ENCODE results near the gene PANK2.

PANK2 gene

DNA sequence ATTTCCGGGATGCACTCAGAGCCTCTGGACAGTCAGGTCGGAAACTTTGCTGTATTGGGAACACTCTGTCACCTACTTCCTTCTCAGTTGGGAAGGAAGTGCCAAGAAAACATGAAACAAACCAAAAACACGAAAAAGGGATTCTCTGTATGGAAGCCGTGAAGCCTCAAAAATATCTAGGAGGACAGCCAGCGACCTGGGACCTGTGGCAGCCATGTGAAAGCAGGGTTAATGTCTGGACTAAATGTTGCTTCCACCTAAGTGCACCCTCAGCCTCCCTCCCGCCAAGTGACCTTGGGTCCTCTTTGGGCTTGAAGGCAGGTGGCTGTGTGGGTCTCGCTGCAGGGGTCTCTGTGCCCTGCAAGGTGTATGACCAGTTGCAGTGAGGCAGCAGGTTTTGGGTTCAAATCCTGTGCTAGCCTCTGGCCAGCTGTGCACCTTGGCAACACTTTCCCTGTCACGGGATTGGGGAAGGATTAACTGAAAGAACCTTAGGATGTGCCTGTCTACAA, 41.7 kb upstream of the PANK2 start:
- TF ChIP-seq, protein P1, sequence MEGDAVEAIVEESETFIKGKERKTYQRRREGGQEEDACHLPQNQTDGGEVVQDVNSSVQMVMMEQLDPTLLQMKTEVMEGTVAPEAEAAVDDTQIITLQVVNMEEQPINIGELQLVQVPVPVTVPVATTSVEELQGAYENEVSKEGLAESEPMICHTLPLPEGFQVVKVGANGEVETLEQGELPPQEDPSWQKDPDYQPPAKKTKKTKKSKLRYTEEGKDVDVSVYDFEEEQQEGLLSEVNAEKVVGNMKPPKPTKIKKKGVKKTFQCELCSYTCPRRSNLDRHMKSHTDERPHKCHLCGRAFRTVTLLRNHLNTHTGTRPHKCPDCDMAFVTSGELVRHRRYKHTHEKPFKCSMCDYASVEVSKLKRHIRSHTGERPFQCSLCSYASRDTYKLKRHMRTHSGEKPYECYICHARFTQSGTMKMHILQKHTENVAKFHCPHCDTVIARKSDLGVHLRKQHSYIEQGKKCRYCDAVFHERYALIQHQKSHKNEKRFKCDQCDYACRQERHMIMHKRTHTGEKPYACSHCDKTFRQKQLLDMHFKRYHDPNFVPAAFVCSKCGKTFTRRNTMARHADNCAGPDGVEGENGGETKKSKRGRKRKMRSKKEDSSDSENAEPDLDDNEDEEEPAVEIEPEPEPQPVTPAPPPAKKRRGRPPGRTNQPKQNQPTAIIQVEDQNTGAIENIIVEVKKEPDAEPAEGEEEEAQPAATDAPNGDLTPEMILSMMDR (IDR thresholded peaks at IDR 0.05; ENCODE audit: low read depth, low read length): no peak
- H3K4me3 ChIP-seq (ENCODE audit: low read depth, low read length): peak overlapping the region; percentile 89

DNA sequence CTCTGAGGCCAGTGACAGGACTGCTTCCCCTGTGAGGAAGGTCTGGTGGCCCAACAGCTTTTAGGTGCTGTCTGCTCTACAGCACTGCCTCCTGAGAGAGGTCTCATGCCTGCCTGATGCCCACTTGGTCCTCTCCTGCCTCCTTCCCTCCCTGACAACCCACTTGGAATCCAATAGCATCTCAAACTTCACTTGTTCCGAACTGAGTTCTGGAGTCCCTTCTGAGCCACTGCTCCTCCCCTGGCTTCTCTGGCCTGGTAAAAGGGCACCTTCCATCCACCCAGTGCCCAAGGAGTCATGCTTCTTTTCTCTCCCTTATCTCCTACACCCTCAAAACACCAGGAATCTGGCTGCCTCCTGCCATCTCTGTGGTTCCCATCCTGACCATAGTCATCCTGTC, 40.6 kb upstream of the PANK2 start:
- TF ChIP-seq, protein P1 (IDR thresholded peaks at IDR 0.05; ENCODE audit: low read depth, low read length): no peak
- H3K4me3 ChIP-seq (ENCODE audit: low read depth, low read length): no peak overlapping the region

GRCh38 chr20:3854462-3854871, 34.7 kb upstream of the PANK2 start:
- TF ChIP-seq, protein P1 (IDR thresholded peaks at IDR 0.05; ENCODE audit: low read depth, low read length): no peak
- H3K4me3 ChIP-seq (ENCODE audit: low read depth, low read length): no peak overlapping the region

DNA sequence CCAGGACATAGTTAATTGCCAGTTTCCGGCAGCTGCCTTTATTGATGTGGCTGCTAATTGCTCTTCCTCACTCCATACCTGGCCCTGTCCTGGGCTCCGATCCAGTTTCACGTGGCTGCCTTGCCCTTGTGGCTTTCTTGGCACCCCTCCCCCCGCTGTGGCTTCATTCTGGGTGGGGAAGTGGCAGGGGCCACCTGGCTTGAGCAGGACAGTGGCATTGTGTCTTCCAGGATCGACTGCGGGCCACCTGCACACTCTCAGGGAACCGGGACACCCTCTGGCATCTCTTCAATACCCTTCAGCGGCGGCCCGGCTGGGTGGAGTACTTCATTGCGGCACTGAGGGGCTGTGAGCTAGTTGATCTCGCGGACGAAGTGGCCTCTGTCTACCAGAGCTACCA, 31.8 kb upstream of the PANK2 start:
- TF ChIP-seq, protein P1 (IDR thresholded peaks at IDR 0.05; ENCODE audit: low read depth, low read length): no peak
- H3K4me3 ChIP-seq (ENCODE audit: low read depth, low read length): no peak overlapping the region

DNA sequence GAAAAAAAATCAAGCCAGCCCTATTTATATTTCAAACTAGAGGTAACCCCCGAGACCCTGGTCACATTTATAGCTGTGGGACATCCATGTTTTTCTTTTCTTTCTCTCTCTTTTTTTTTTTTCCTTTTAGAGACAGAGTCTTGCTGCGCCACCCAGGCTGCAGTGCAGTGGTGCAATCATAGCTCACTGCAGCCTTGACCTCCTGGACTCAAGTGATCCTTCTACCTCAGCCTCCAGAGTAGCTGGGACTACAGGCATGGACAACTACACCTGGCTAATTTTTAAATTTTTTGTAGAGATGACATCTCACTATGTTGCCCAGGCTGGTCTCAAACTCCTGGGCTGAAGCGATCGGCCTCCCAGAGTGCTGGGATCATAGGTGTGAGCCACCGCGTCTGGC, 30.5 kb upstream of the PANK2 start:
- TF ChIP-seq, protein P1 (IDR thresholded peaks at IDR 0.05; ENCODE audit: low read depth, low read length): no peak
- H3K4me3 ChIP-seq (ENCODE audit: low read depth, low read length): no peak overlapping the region

GRCh38 chr20:3861191-3861590, 28.0 kb upstream of the PANK2 start:
- TF ChIP-seq, protein P1 (IDR thresholded peaks at IDR 0.05; ENCODE audit: low read depth, low read length): no peak
- H3K4me3 ChIP-seq (ENCODE audit: low read depth, low read length): no peak overlapping the region

DNA sequence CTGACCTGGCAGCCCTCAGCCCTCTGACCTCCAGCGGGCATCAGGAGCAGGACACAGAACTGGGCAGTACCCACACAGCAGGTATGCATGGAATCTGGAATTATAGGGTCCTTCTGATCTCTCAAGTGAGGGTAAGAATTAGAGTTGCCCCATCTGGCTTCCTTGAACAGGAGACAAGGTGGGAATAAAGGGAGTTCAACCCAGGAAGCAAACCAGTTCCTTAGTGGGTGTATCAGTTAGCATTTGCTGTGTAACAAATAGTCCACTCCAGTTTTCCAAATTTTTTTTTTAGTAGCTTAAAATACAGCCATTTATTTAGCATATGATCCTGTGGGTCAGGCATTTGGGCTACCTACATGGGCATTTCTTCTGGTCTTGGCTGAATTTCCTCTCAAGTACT, 26.9 kb upstream of the PANK2 start:
- H3K4me3 ChIP-seq (ENCODE audit: low read depth, low read length): no peak overlapping the region
- TF ChIP-seq, protein P1 (IDR thresholded peaks at IDR 0.05; ENCODE audit: low read depth, low read length): no peak

All from WI38 (cell line).